IMR-90 (cell line): ENCODE data around the gene SLC15A2. TPM values are rescaled to one million over a fixed set of nuclear protein-coding genes. Genes with fewer than 3 reads are reported as not detected.

ENCODE experiments used
- ATAC-seq: fragments of 200-7000 bp; cut with Tn5 transposase; 2 replicates; pipeline ENCODE4 v1.9.1; 2020; ENCODE audit warnings: low read depth, mild to moderate bottlenecking, moderate library complexity
- BruUV-seq: library from RNA; stranded (reverse); fragments of 400-500 nt; replicated peaks from 2 replicates; lab custom pipeline; 2021; lab: Mats Ljungman, UMichigan
- CTCF ChIA-PET: fragments of 300-600 bp; formaldehyde crosslinking; extraction: SDS; loops from one replicate; lab custom pipeline; 2021; ENCODE audit warnings: antibody characterized with exemption; lab: Yijun Ruan, JAX
- POLR2A ChIA-PET: fragments of 300-600 bp; sonication (Branson Sonifier 250); formaldehyde crosslinking; loops from one replicate; lab custom pipeline; 2022; ENCODE audit warnings: antibody characterized with exemption; ENCODE audit not compliant: unreplicated experiment; lab: Charles Lee
- DNase-seq: peaks from one replicate; pipeline ENCODE4 v3.0.0; 2013
- H2AFZ ChIP-seq: replicated peaks from 2 replicates; pipeline ENCODE3; 2013; ENCODE audit warnings: low read length, mild to moderate bottlenecking; ENCODE audit not compliant: poor library complexity
- H2AK5ac ChIP-seq: 2 replicates; pipeline ENCODE4 v1.6.1; 2013; ENCODE audit warnings: low read depth, low read length, inconsistent platforms
- H2AK9ac ChIP-seq: replicated peaks from 2 replicates; pipeline ENCODE3; 2013; ENCODE audit warnings: mild to moderate bottlenecking, low read depth, low read length, moderate library complexity; ENCODE audit not compliant: poor library complexity
- H2BK120ac ChIP-seq: 2 replicates; pipeline ENCODE4 v1.6.1; 2013; ENCODE audit warnings: low read depth, low read length, inconsistent platforms
- H2BK15ac ChIP-seq: 3 replicates; pipeline ENCODE4 v1.6.1; 2013; ENCODE audit warnings: low read depth, low read length, inconsistent platforms
- H2BK20ac ChIP-seq: 2 replicates; pipeline ENCODE4 v1.6.1; 2013; ENCODE audit warnings: low read depth, mild to moderate bottlenecking, inconsistent platforms, low read length, moderate library complexity
- H2BK5ac ChIP-seq: 2 replicates; pipeline ENCODE4 v1.6.1; 2013; ENCODE audit warnings: mild to moderate bottlenecking, low read depth, low read length, inconsistent platforms; ENCODE audit not compliant: poor library complexity, severe bottlenecking
- H3K14ac ChIP-seq: replicated peaks from 2 replicates; pipeline ENCODE4 v1.6.1; 2013; ENCODE audit warnings: low read depth, low read length, inconsistent platforms
- H3K18ac ChIP-seq: 2 replicates; pipeline ENCODE4 v1.6.1; 2013; ENCODE audit warnings: low read depth, low read length, control low read depth
- H3K23ac ChIP-seq: 2 replicates; pipeline ENCODE4 v1.6.1; 2013; ENCODE audit warnings: low read depth, low read length, inconsistent platforms
- H3K27ac ChIP-seq: 2 replicates; pipeline ENCODE4 v1.5.1; 2013; ENCODE audit warnings: mild to moderate bottlenecking, control low read depth, low read length; ENCODE audit not compliant: insufficient read depth
- H3K27me3 ChIP-seq: 2 replicates; pipeline ENCODE4 v1.6.1; 2013; ENCODE audit warnings: low read length; ENCODE audit not compliant: control insufficient read depth, insufficient read depth
- H3K36me3 ChIP-seq: 2 replicates; pipeline ENCODE4 v1.6.1; 2013; ENCODE audit warnings: low read length, mixed read lengths; ENCODE audit not compliant: control insufficient read depth, insufficient read depth
- H3K4ac ChIP-seq: 2 replicates; pipeline ENCODE4 v1.6.1; 2013; ENCODE audit warnings: low read depth, low read length, inconsistent platforms
- H3K4me1 ChIP-seq: 2 replicates; pipeline ENCODE4 v1.6.1; 2013; ENCODE audit warnings: low read length, mixed read lengths; ENCODE audit not compliant: control insufficient read depth, insufficient read depth
- H3K4me2 ChIP-seq: 2 replicates; pipeline ENCODE4 v1.6.1; 2013; ENCODE audit warnings: low read depth, mild to moderate bottlenecking, control low read depth, low read length, moderate library complexity
- H3K4me3 ChIP-seq: 2 replicates; pipeline ENCODE4 v1.5.1; 2013; ENCODE audit warnings: low read depth, mild to moderate bottlenecking, control low read depth, low read length, moderate library complexity; ENCODE audit not compliant: insufficient read depth
- H3K56ac ChIP-seq: 2 replicates; pipeline ENCODE4 v1.6.1; 2013; ENCODE audit warnings: low read length, inconsistent platforms; ENCODE audit not compliant: insufficient read depth; ENCODE audit errors: extremely low read depth
- H3K79me1 ChIP-seq, 2 experiments: 2 replicates each; pipeline ENCODE4 v1.6.1; 2013; ENCODE audit warnings: low read length in 2 of 2, inconsistent platforms in 1 of 2, low read depth in 1 of 2
- H3K9ac ChIP-seq: 2 replicates; pipeline ENCODE4 v1.6.1; 2013; ENCODE audit warnings: low read depth, low read length, control low read depth
- H3K9me1 ChIP-seq: 2 replicates; pipeline ENCODE4 v1.6.1; 2013; ENCODE audit warnings: low read length, inconsistent platforms; ENCODE audit not compliant: insufficient read depth
- H3K9me3 ChIP-seq: 2 replicates; pipeline ENCODE4 v1.6.1; 2013; ENCODE audit warnings: low read length; ENCODE audit not compliant: control insufficient read depth, insufficient read depth
- H4K20me1 ChIP-seq: 2 replicates; pipeline ENCODE4 v1.6.1; 2013; ENCODE audit warnings: low read length, inconsistent platforms; ENCODE audit not compliant: insufficient read depth
- H4K5ac ChIP-seq: 2 replicates; pipeline ENCODE4 v1.6.1; 2013; ENCODE audit warnings: mild to moderate bottlenecking, low read depth, low read length, control low read depth
- H4K8ac ChIP-seq, 2 experiments: 2 replicates each; pipeline ENCODE4 v1.6.1; 2013; ENCODE audit warnings: low read depth in 2 of 2, low read length in 2 of 2, control low read depth in 1 of 2, inconsistent platforms in 1 of 2
- H4K91ac ChIP-seq: 2 replicates; pipeline ENCODE4 v1.6.1; 2013; ENCODE audit warnings: low read depth, low read length, inconsistent platforms; ENCODE audit not compliant: insufficient read depth
- BHLHE40 ChIP-seq: fragments of 150-350 bp; IDR thresholded peaks from 2 replicates; pipeline ENCODE4 v1.6.1; 2016; ENCODE audit warnings: mild to moderate bottlenecking, low read depth, low read length
- CEBPB ChIP-seq: IDR thresholded peaks from 2 replicates; pipeline ENCODE4 v1.6.1; 2012; ENCODE audit warnings: low read depth, low read length, improper control_type of control experiment
- CHD1 ChIP-seq: IDR thresholded peaks from 2 replicates; pipeline ENCODE4 v1.6.1; 2012; ENCODE audit warnings: low read depth, low read length, improper control_type of control experiment
- FOS ChIP-seq: fragments of 150-350 bp; IDR thresholded peaks from 2 replicates; pipeline ENCODE4 v1.6.1; 2016; ENCODE audit warnings: low read depth, low read length
- MAFK ChIP-seq: IDR thresholded peaks from 2 replicates; pipeline ENCODE4 v1.6.1; 2012; ENCODE audit warnings: low read depth, low read length, improper control_type of control experiment
- MAZ ChIP-seq: IDR thresholded peaks from 2 replicates; pipeline ENCODE4 v1.6.1; 2012; ENCODE audit warnings: low read depth, mild to moderate bottlenecking, low read length, improper control_type of control experiment, moderate library complexity, borderline replicate concordance
- MXI1 ChIP-seq: IDR thresholded peaks from 2 replicates; pipeline ENCODE4 v1.6.1; 2012; ENCODE audit warnings: low read depth, mild to moderate bottlenecking, low read length, moderate library complexity, borderline replicate concordance
- NFE2L2 ChIP-seq: fragments of 150-350 bp; IDR thresholded peaks from 2 replicates; pipeline ENCODE4 v1.6.1; 2016; ENCODE audit warnings: low read depth, mild to moderate bottlenecking, low read length
- POLR2A ChIP-seq: IDR thresholded peaks from 2 replicates; pipeline ENCODE4 v1.6.1; 2012; ENCODE audit warnings: mild to moderate bottlenecking, low read depth, low read length
- RAD21 ChIP-seq: IDR thresholded peaks from 2 replicates; pipeline ENCODE4 v1.6.1; 2012; ENCODE audit warnings: low read length, improper control_type of control experiment
- RCOR1 ChIP-seq: IDR thresholded peaks from 2 replicates; pipeline ENCODE4 v1.6.1; 2012; ENCODE audit warnings: mild to moderate bottlenecking, low read length, improper control_type of control experiment; ENCODE audit not compliant: insufficient replicate concordance
- RFX5 ChIP-seq: IDR thresholded peaks from 2 replicates; pipeline ENCODE4 v1.8.0; 2012; ENCODE audit warnings: low read depth, mild to moderate bottlenecking, low read length, moderate library complexity
- SMC3 ChIP-seq: fragments of 150-350 bp; IDR thresholded peaks from 2 replicates; pipeline ENCODE4 v1.6.1; 2016; ENCODE audit warnings: low read depth, mild to moderate bottlenecking, antibody characterized with exemption, low read length, moderate library complexity
- WGBS, 2 experiments: methylation state at CpG; one replicate each; pipeline versions ENCODE4 v1.1.5 to v1.1.7; 2013; ENCODE audit warnings: missing lambda C conversion rate in 2 of 2; ENCODE audit not compliant: insufficient read length in 1 of 2; ENCODE audit errors: extremely low coverage in 2 of 2; 5-methylcytosine and 5-hydroxymethylcytosine counted together
- dilution Hi-C: fragments of 300-500 bp; cut with HindIII; formaldehyde crosslinking; loops from one replicate; pipeline ENCODE4 v1.14.3; 2018; ENCODE audit warnings: low sequenced_read_pairs; ENCODE audit not compliant: unreplicated experiment
- in situ Hi-C: fragments of 300-500 bp; cut with MboI; formaldehyde crosslinking; loops from 3 replicates; pipeline ENCODE4 v1.14.3; 2019; ENCODE audit warnings: low sequenced_read_pairs, inconsistent platforms, mixed read lengths
- intact Hi-C: fragments of 100-400 bp; cut with micrococcal nuclease; formaldehyde crosslinking; loops from 2 replicates; pipeline ENCODE4 v1.10.0; 2022
- polyA plus RNA-seq, 3 experiments: library from polyadenylated mRNA; depleted of rRNA; stranded (reverse); fragments of >200 nt; gene quantifications; 2 replicates each; pipeline ENCODE4 v1.2.3, GENCODE V29; 2012; ENCODE audit warnings: low replicate concordance in 1 of 3
- total RNA-seq: library from RNA; depleted of rRNA; stranded (reverse); fragments of >200 nt; gene quantifications from 2 replicates; pipeline ENCODE4 v1.2.3, GENCODE V29; 2012
- TF ChIP-seq, protein P1 (sequence below): fragments of 150-350 bp; IDR thresholded peaks from 2 replicates; pipeline ENCODE4 v1.6.1; 2016; ENCODE audit warnings: low read depth, mild to moderate bottlenecking, low read length, moderate library complexity, borderline replicate concordance
- TF ChIP-seq, protein P2 (sequence below): conservative IDR thresholded peaks from 2 replicates; pipeline ENCODE4 v1.5.1; 2012; ENCODE audit warnings: mild to moderate bottlenecking, low read depth, low read length, improper control_type of control experiment
- TF ChIP-seq, protein P3 (sequence below): fragments of 150-350 bp; IDR thresholded peaks from 2 replicates; pipeline ENCODE4 v1.6.1; 2017; ENCODE audit warnings: mild to moderate bottlenecking, antibody characterized with exemption, low read length, low read depth

SLC15A2 gene
- total and polyA plus RNA-seq, 2 of the 4 experiments (the other 2 are of a cell fraction), result 0.18 to 0.31 TPM

GRCh38 chr3:121951291-121951919 is 57.2 kb downstream of the SLC15A2 start:
- TF ChIP-seq RAD21 (no peak), RCOR1 (no peak), BHLHE40 (no peak), CEBPB (no peak), FOS (no peak), MXI1 (no peak), MAZ (no peak), SMC3 (no peak), POLR2A (no peak), RFX5 (no peak), CHD1 (no peak), NFE2L2 (no peak), MAFK (no peak)
- TF ChIP-seq, protein P1, sequence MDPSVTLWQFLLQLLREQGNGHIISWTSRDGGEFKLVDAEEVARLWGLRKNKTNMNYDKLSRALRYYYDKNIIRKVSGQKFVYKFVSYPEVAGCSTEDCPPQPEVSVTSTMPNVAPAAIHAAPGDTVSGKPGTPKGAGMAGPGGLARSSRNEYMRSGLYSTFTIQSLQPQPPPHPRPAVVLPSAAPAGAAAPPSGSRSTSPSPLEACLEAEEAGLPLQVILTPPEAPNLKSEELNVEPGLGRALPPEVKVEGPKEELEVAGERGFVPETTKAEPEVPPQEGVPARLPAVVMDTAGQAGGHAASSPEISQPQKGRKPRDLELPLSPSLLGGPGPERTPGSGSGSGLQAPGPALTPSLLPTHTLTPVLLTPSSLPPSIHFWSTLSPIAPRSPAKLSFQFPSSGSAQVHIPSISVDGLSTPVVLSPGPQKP, result no peak
- TF ChIP-seq, protein P2, sequence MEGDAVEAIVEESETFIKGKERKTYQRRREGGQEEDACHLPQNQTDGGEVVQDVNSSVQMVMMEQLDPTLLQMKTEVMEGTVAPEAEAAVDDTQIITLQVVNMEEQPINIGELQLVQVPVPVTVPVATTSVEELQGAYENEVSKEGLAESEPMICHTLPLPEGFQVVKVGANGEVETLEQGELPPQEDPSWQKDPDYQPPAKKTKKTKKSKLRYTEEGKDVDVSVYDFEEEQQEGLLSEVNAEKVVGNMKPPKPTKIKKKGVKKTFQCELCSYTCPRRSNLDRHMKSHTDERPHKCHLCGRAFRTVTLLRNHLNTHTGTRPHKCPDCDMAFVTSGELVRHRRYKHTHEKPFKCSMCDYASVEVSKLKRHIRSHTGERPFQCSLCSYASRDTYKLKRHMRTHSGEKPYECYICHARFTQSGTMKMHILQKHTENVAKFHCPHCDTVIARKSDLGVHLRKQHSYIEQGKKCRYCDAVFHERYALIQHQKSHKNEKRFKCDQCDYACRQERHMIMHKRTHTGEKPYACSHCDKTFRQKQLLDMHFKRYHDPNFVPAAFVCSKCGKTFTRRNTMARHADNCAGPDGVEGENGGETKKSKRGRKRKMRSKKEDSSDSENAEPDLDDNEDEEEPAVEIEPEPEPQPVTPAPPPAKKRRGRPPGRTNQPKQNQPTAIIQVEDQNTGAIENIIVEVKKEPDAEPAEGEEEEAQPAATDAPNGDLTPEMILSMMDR, result no peak
- TF ChIP-seq, protein P3, sequence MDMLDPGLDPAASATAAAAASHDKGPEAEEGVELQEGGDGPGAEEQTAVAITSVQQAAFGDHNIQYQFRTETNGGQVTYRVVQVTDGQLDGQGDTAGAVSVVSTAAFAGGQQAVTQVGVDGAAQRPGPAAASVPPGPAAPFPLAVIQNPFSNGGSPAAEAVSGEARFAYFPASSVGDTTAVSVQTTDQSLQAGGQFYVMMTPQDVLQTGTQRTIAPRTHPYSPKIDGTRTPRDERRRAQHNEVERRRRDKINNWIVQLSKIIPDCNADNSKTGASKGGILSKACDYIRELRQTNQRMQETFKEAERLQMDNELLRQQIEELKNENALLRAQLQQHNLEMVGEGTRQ, result no peak
- ChIA-PET CTCF (no interaction called here), POLR2A (no interaction called here)
- no peaks in the 10 kb centered on the region for H3K9me1 ChIP-seq
- no peak overlapping the region for H3K18ac ChIP-seq
- H2AK5ac ChIP-seq, result no peak overlapping the region
- no CpG with 5 or more reads among the region's 1 CpG for WGBS, 2 experiments
- no peak overlapping the region for H3K9ac ChIP-seq
- no peak overlapping the region for H3K4me2 ChIP-seq
- H3K4me1 ChIP-seq, result no peaks in the 10 kb centered on the region
- no peak overlapping the region for H3K23ac ChIP-seq
- H2BK120ac ChIP-seq, result no peak overlapping the region
- H4K20me1 ChIP-seq, result no peaks in the 10 kb centered on the region
- DNase-seq (peak; percentile 27), ATAC-seq (peak; percentile 60)
- no peaks in the 10 kb centered on the region for H3K79me1 ChIP-seq
- H2AFZ ChIP-seq, result no peak overlapping the region
- no peak overlapping the region for H2AK9ac ChIP-seq
- intact Hi-C loops (no loop called here), dilution Hi-C loops (no loop called here), in situ Hi-C loops (no loop called here)
- H4K91ac ChIP-seq, result no peak overlapping the region
- H3K27ac ChIP-seq, result no peak overlapping the region
- no peaks in the 10 kb centered on the region for H3K9me3 ChIP-seq
- no peak overlapping the region for H3K4me3 ChIP-seq
- H3K27me3 ChIP-seq, result no peaks in the 10 kb centered on the region
- H2BK15ac ChIP-seq, result no peak overlapping the region
- no peak overlapping the region for H4K8ac ChIP-seq
- H3K36me3 ChIP-seq, result no peaks in the 10 kb centered on the region
- H2BK5ac ChIP-seq, result no peak overlapping the region
- no TSS peak for BruUV-seq
- H3K56ac ChIP-seq, result no peak overlapping the region
- no peak overlapping the region for H2BK20ac ChIP-seq
- no peak overlapping the region for H4K5ac ChIP-seq
- no peak overlapping the region for H3K14ac ChIP-seq
- H3K4ac ChIP-seq, result no peak overlapping the region
